Stromal cell of bone marrow (primary cell): Measurements from ENCODE around the gene DEFB126.
"Not testable (repeated sequence)": the region's sequence is repeated elsewhere in the genome, so short reads cannot be mapped to it uniquely, and the experiment has no call there.

Source experiments
- DNase-seq: peaks from one replicate; pipeline ENCODE4 v3.0.0-alpha.2; 2012; ENCODE audit warnings: low read depth

DEFB126 gene

GRCh38 chr20:142290-142689 lies at the start of gene DEFB126:
Gene DEFB126 (plus strand): TSS chr20:142590. CDS start chr20:142629, 39 bp downstream.
- DNase-seq = no peak

- no peak for DNase-seq
Measured at GRCh38 chr20:93641-94040, 48.7 kb upstream of the DEFB126 start.

GRCh38 chr20:95215-95614 lies 47.2 kb upstream of the DEFB126 start:
- DNase-seq = no peak

- not testable (repeated sequence) for DNase-seq
Measured at GRCh38 chr20:97691-98090, 44.7 kb upstream of the DEFB126 start.

- no peak for DNase-seq
Measured at GRCh38 chr20:101975-102374, 40.4 kb upstream of the DEFB126 start.

GRCh38 chr20:103456-103855 lies 38.9 kb upstream of the DEFB126 start:
- no peak for DNase-seq

- DNase-seq = no peak
Measured at GRCh38 chr20:112396-112795, 30.0 kb upstream of the DEFB126 start.

- no peak for DNase-seq
Measured at GRCh38 chr20:117518-117917, 24.9 kb upstream of the DEFB126 start.

GRCh38 chr20:129786-130323 lies 12.5 kb upstream of the DEFB126 start:
- not testable (repeated sequence) for DNase-seq

GRCh38 chr20:137668-138490 lies 4.5 kb upstream of the DEFB126 start:
- DNase-seq = no peak

GRCh38 chr20:145877-146276 lies 3.5 kb downstream of the DEFB126 start:
- no peak for DNase-seq

- DNase-seq = no peak
Measured at GRCh38 chr20:152131-152530, 9.7 kb downstream of the DEFB126 start.

GRCh38 chr20:157154-157553 lies 14.8 kb downstream of the DEFB126 start, which contains the start of gene DEFB127:
Gene DEFB127 (plus strand): TSS chr20:157454. CDS start chr20:157545, 91 bp downstream.
- DNase-seq = no peak

GRCh38 chr20:164618-165017 lies 22.2 kb downstream of the DEFB126 start:
- DNase-seq = no peak

GRCh38 chr20:168876-169275 lies 26.5 kb downstream of the DEFB126 start:
- DNase-seq = no peak

- DNase-seq = no peak
Measured at GRCh38 chr20:184288-184687, 41.9 kb downstream of the DEFB126 start.

- DNase-seq = no peak
Measured at GRCh38 chr20:187733-188132, 45.3 kb downstream of the DEFB126 start.

- DNase-seq = no peak
Measured at GRCh38 chr20:189611-190010, 47.2 kb downstream of the DEFB126 start, which contains the start of gene DEFB128. Gene DEFB128 (minus strand): TSS chr20:189711. CDS start chr20:189623, 88 bp downstream.
